PFSK-1 (cell line): ENCODE data around the gene NBPF1.

Experiments
- POLR2AphosphoS5 ChIP-seq: IDR thresholded peaks from 2 replicates; pipeline ENCODE4 v1.6.1; 2012; ENCODE audit warnings: low read depth, mild to moderate bottlenecking, control low read depth, low read length, moderate library complexity
- REST ChIP-seq, 2 experiments: IDR thresholded peaks; 2 replicates each; pipeline versions ENCODE4 v1.6.1 to v1.8.0; 2011 to 2012; ENCODE audit warnings: low read depth in 2 of 2, low read length in 2 of 2, control low read depth in 1 of 2, inconsistent platforms in 1 of 2, mild to moderate bottlenecking in 1 of 2, moderate library complexity in 1 of 2; ENCODE audit not compliant: insufficient read depth in 1 of 2
- SIN3A ChIP-seq: IDR thresholded peaks from 2 replicates; pipeline ENCODE4 v1.6.1; 2012; ENCODE audit warnings: mild to moderate bottlenecking, low read length, moderate library complexity, borderline replicate concordance; ENCODE audit not compliant: insufficient read depth

GRCh38 chr1:16605213-16605525, 8.2 kb downstream of the NBPF1 start:
- TF ChIP-seq POLR2AphosphoS5 (no peak), SIN3A (no peak), REST (IDR thresholded peaks at IDR 0.05; ENCODE audit: insufficient read depth in 1 of 2, low read depth in 2 of 2, low read length in 2 of 2) (no peak)
